OCI-LY1 (cell line): ENCODE measurements around the gene ADPGK.

ENCODE experiments used
- CTCF ChIP-seq: fragments of 200-600 bp; sonication (generic), shearing (Covaris generic); IDR thresholded peaks from 2 replicates; pipeline ENCODE4 v1.5.1; 2017; ENCODE audit warnings: mild to moderate bottlenecking, antibody characterized with exemption, low read length, moderate library complexity, mixed read lengths
- EZH2 ChIP-seq: fragments of 200-600 bp; sonication (generic), shearing (Covaris generic); IDR thresholded peaks from 2 replicates; pipeline ENCODE4 v1.8.0; 2017; ENCODE audit warnings: borderline replicate concordance, mixed run types, mild to moderate bottlenecking, antibody characterized with exemption, low read length, moderate library complexity, mixed read lengths

GRCh38 chr15:72771329-72771725 lies 12.2 kb downstream of the ADPGK start:
- TF ChIP-seq EZH2 (no peak), CTCF (no peak)
